HG03280 (cell line): ENCODE results near the gene OLA1.

Experiments
- ATAC-seq: cut with Tn5 transposase; IDR thresholded peaks from one replicate; pipeline ENCODE4 v1.9.1; 2021; ENCODE audit warnings: mild to moderate bottlenecking, moderate library complexity; ENCODE audit not compliant: unreplicated experiment

The OLA1 gene

DNA sequence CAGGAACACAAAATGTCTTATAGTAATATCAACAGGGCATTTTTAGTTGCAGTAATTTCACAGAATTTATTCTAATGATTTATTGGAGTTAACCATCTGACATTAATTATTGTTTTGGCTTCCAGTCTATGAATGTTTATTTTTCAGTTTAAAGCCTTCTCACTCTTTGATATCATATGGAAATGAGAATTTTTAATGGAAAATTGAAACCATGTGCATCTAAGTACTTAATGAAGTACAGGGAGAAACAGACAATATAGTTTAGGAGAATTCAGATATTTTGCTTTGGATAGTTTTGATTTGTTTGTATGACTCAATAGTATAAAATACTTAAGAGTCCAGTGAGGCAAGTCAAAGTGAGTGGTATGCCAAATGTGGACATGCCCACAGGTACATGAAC is 126.1 kb downstream of the OLA1 start:
- ATAC-seq: no peak

DNA sequence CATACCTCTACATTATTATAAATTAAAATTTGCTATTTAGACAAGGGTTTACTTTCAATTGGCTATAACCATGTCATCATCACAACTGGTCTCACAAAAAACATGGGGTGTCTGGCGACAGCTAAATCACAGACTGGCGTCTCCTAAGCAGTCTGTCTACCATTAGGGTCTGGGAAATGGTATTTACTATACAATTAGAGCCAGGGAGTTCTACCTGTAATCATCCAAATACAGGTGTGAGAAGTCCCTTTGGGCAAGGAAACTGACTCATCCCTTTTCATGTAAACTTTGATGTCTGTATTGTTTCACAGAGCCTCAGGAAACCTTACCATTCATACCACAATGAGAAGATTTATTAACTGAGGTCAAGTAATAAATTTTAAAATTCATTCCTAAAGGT is 126.7 kb downstream of the OLA1 start:
- ATAC-seq: no peak

DNA sequence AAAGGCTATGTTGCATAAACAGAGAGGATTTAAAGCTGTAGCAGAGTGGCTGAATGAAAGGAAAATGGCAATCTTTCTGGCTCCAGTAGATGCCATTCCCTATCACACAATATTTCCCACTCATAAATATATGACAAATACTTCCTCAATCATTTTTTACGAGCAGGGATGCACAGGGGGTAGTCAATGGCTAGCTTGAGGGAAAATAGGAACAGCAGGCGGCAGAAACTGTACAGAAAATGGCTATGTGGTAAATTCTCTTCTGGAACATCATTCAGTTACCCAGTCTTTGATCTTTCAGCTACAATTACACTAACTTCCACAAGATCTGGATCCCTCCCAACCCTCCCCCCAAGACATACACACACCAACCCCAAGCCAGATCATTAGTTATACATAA is 127.2 kb downstream of the OLA1 start:
- no peak for ATAC-seq

DNA sequence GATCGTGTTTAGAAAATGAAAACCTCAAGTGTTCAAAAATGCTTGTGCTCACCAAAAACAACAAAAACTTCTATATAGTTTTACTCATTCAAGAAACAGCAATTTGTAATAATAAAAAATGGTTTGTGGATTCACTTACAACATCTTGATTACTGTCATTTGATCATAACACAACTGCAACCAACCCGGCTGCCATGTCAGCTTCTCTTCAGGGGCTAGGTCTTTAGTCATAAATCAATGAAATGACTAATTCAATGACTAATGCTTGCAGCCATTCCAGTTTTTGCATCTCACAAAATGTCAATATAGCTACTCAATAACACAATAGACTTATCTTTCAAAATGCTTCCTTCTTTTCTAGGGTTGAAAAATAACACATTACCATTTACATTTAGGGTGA is 128.0 kb downstream of the OLA1 start:
- ATAC-seq: no peak

DNA sequence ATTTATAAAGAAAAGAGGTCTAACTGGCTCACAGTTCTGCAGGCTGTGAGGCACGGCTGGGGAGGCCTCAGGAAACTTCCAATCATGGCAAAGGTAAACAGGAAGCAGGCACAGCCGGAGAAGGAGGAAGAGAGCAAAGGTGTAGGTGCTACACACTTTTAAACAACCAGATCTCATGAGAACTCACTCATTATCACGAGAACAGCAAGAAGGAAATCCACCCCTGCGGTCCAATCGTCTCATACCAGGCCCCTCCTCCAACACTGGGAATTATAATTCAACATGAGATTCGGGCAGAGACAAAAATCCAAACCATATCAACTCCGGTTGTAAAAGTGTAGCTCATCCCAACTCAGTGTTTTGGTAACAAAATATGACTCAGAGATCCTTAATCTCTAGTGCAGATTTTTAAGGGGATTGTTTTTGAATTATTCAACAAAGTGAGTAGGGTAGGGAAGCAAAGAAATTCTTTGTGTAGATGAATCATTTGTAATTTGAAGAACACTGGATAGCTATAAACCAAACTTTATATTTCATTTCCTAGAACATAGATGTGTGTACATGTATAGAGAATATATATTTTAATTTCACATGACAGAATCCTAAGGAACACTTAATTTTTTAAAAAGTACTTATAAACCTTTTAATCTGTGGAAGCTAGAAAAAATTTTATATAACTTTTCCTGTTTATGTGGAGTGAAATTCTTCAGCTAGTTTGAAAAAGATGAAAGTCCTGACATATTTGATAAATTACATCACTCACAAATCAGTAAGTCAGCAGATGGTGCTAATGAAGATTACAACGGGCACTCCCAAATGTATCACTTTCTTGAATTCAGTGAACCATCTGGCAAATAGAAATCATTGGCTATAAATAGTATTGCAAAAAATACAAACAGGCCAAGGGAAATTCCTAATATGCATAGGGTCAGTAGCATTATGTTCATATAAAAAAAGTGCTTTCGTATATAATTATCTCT is 130.1 kb downstream of the OLA1 start:
- ATAC-seq: no peak

DNA sequence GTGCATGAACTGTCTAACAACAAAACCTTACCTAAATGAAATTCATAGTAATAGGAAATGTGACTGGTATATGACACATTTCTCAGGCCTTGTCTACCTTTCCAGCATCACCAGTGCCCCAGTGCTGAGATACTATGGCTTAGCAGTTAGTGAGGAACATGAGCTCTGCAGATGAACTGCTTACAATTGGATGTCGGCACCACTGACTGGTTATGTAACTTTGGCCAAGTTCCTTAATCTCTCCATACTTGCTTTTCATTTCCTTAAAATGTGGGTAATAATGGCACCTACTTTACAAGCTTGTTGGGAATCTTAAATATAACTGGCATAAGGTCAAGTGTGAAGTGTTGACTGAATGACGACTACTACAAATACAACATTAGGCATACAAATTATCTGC is 136.3 kb downstream of the OLA1 start:
- ATAC-seq: no peak

DNA sequence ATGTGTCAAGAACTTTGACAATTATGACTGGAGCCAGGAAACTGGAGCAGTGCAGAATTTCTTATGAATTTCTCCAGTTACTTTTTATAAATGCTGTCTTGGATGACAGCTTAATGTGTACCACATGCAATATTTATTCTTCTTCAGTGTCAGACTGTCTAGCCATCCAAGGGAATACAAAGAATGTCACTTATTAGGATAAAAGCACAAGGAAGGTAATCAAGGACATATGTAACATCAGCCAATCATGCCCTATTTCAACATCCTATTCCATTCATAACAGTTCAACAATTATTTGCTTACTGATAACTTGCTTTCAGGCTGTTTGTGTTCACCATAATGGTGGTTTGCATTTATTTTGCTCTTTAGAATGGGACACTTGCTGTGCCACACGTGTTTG is 139.8 kb downstream of the OLA1 start:
- ATAC-seq: no peak

DNA sequence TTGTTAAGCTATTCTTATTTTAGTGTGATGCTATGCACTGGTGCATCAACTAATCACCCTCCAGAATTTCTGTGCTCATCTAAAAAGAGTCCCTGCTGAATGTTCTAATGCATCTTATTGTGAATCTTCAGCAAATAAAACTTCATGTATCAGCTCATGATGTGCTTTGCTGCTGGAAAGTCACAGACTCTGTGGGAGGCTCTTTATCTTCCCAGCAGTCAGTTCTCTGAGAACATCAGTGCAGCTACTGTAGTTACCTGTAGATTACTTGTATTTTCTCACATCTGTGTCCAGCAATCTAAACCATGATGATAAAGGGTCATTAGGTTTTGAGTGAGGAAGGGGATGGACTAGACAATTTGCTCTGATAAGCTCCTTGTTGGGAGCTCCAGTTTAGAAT is 141.6 kb downstream of the OLA1 start:
- no peak for ATAC-seq

DNA sequence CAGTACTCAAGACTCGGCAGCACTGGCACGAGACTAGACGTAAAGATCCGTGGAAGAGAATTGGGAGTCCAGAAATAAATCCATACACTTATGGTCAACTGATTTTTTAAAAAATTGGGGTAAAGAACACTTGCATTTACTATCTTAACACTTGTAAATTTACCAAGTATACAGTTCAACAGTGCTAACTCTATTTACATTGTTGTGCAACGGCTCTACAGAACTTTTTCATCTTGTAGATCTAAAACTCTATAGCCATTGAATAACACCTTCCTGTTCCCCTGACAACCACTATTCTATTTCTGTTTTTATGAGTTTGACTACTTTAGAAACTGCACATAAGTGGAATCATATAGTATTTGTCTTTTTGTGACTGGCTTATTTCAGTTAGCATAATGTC is 153.8 kb downstream of the OLA1 start:
- ATAC-seq: no peak

DNA sequence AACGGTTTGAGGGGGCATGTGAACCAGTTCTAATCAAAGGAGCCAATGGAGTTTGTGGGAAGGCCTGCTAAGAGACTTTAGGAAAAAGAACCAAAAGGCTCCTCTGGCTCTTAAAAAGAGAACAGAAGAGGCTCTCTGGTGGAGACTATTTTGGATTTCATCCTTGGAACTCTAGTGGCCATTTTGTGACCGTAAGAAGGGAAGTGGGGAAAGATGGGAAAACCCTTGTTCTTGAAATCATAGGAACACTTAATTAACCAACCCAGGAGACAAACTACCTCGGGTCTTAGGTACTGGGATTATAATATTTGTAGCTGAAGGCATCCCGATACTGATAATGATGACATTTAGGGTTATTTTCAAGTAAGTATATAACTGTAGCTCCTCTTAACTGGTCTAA is 157.9 kb downstream of the OLA1 start:
- no peak for ATAC-seq

DNA sequence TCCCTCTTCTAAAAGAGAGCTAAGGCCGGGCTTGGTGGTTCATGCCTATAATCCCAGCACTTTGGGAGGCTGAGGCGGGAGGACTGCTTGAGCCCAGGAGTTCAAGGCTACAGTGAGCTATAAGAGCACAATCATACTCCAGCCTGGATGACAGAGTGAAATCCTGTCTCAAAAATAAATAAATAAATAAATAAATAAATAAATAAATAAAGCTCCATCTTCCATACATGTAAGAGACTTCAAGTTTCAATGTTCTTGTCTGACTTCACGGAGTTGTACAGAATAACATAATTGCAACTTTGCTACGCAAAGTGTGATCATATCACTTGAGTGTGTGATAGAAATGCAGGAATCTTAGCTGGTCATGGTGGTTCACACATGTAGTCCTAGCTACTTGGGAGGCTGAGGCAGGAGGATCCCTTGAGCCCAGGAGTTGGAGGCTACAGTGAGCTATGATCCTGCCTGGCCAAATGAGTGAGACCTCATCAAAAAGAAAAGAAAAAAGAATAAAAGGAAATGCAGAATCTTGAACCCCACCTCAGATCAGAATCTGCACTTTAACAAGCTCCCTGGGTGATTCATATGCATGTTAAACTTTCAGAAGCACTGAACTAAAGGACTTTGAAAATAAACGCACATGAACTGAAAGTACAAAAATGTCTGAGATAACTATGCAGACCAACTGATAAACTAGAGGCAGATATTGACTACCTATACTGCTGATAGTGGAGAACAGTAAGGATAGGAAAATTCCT is 159.4 kb downstream of the OLA1 start:
- no peak for ATAC-seq

DNA sequence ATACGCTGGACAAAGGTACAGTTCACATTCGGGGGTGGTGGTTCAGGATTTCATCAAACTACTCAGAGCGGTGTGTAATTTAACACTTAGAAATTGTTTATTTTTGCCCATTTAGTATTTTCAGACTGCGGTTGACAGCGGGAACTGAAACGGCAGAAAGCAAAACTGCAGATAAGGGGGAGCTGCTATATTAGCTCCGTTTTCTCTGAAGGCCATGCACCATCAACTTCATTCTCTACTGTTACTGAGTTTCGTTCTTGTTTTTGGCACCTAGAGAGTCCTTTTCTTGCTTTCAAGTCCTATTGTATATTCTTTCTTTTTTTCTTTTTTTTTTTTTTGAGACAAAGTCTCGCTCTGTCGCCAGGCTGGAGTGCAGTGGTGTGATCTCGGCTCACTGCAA is 161.6 kb downstream of the OLA1 start:
- no peak for ATAC-seq

DNA sequence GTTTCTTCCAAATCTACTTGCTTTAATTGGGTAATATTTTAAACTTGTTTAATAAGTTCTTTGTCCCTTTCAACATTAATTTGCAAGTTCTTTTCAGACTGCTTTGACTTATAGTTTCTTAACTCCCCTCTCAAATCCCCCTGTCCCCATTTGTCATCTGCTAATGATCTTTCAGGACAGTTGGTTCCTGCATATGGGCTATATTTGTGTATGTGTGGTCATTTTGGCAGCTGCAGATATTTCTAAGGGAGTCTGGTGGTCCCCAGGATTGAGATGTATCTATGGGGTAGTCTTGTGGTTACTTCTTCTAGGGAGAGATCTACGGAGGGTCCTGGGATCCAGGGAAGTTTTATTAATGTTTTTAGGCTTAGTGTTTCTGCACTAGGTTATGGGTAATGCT is 162.6 kb downstream of the OLA1 start:
- ATAC-seq: no peak

DNA sequence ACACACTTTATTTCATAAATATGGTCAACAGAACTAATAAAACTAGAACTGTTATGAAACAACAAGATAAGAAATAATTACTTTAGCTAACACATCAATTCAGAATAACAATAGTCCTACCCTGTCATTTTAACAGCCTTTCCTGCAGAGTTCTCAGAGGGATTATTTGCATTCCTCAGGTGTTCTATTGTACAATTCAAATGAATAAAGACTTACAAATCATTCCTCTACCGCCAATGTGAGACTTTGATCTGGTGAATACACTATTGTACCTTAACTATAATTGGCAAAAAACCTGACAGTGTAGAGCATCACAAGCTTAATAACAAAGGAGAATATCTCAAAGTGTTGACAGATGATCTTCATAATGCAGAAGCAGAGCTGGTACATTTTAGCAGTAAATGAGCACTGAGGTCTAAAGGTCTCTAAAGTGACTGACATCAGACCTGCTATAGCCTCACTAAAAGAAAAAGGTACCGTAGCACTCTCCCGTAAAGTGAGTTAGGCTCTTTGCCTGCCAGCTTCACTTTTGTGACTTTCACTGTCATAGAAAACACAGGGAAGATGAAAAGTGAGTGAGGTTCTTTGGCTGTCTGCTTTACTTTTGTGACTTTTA is 164.4 kb downstream of the OLA1 start:
- ATAC-seq: no peak

DNA sequence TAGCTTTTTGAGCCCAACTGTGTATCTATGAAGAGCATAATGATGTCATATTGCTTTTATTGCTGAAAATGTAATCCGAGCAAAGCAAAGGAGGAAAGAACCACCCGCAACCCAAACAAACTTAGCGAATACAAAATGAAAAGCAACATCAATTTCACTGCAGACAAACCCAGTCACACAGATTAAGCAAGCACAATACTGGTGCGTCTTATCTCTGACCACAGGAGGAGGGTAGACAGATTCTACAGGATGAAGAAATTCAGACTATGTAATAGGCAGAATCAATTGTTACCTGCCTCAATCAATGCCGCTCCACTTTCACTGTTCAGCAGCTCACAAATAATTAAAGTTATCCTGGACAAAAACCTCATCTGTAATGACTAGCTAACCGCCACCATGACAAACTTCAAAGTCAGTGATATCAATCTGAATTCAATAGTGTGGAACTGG is 167.6 kb downstream of the OLA1 start:
- no peak for ATAC-seq

DNA sequence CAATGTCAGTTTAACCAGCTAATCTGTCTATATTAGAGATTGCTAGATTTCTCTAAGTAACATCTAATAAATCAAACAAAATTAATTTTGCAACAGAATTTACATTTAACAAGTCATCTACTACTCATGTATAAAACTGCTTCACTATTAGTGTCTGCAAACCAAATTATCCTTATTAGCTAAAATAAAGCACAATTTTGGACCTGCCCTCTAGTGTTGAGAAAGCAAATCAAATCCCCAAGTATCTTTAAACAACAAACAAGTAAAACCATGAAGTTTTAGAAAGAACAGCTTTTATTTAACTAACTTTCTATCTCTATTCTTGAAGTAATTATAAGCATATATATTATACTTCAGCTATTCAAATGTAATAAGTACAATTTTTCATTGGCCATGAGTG is 170.1 kb downstream of the OLA1 start:
- ATAC-seq: no peak

DNA sequence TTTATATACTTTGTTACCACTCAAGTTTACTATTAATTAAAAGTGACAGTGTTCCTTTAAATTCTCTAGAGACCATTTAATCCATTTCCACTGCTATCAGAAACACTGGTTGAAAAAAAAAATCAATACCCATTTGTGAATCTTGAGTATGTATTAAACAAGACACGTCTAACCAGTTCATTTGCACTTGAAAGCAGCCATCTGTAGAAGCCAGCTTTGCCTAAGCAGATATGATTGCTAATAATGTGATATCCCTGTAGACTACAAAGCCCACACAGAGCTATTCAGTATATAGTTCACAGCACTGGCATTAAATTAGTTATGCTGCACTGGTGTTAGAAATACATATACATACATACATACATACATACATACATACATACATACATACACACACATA is 171.4 kb downstream of the OLA1 start:
- no peak for ATAC-seq

DNA sequence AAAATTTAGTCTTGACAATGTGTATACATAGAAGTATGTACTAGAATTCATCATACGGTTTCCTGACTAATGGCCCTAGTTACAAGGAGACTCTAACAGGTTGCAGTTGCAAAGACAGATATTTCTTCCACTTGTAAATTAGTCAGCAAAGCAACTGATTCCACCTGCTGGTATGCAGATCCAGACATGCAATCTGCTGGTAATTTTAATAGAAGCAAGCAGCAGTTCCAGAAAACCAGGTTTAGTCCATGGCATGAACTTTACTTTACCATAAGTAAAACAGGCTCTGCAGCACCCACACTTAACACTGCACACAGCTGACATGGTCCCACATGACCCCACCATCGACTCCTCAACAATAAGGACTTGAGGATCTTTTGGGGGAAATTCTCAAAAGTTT is 172.3 kb downstream of the OLA1 start:
- no peak for ATAC-seq

DNA sequence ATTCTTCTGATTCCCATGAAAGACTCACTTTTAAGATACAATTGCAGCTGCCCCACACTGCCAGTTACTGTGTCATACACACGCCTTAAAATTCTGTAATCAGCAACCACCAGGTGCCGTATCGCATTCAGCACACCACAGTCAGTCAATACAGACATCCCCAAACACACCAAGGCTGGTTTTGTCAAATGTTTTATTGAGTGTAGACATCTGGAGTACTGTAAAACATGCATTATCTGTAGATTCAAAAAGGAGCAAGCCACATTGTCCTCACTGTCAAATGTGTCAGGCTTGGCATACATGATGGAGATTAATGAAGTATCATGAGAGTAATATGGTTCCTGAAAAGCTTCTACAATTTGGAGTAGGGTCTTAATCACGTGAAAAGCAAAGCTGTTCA is 173.5 kb downstream of the OLA1 start:
- ATAC-seq: no peak

DNA sequence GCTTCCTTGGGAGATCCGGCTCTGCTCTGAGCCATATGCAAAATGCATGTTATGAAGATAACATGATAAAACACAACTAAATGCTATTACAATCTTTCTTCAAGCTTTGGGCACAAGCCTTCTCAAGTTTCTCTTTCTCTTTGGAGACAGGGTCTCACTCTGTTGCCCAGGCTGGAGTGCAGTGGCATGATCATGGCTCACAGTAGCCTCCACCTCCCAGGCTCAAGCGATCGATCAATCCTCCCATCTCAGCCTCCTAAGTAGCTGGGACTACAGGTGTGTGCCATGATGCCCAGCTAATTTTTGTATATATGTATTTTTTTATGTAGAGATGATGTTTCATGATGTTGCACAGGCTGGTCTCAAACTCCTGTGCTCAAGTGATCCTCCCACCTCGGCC is 175.5 kb downstream of the OLA1 start:
- ATAC-seq: no peak

DNA sequence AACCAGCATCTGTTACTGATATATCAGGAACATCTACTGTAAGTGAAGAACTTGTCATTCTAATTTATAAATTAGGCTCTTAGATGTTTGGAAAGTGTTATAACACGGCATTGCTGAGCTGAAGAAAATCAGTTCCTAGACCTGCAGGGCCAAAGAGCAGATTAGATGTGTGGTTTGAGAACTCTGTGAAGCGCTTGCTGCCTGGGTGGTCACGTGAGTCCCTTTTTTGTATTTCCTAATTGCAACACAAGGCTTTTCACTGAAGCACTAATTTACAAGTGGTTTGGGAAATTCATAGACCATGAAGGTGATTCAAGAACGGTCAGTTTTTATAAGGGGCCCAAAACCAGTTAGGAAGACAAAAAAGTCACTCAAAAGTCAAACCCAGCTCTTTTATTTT is 176.3 kb downstream of the OLA1 start:
- ATAC-seq: no peak

DNA sequence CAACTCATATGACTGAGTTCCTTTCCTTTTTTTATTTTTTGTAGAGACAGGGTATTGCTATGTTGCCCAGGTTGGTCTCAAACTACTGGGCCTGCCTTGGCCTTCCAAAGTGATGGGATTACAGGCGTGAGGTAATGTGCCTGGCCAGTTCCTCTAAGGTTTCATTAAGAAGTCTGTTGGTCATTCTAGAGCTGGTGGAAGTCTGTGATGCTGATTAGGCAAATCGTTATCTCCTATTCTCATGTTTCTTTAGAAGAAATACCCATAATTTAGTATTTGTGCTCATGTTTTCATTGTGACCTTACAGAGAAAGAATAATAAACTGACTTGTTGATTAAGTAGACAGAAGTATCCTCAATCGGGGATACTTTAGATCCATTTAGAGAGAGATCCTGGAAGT is 177.0 kb downstream of the OLA1 start:
- no peak for ATAC-seq
